ENCODE data around the gene TNMD. TPM values are rescaled to one million over a fixed set of nuclear protein-coding genes. Genes with fewer than 3 reads are reported as not detected.

TNMD gene
- total RNA-seq, 1 donor from 2014 or later, result not detected

- DNase-seq, result peak; percentile 24
These were observed 60.4 kb downstream of the TNMD start for GRCh38 chrX:100645106-100645505.

DNA sequence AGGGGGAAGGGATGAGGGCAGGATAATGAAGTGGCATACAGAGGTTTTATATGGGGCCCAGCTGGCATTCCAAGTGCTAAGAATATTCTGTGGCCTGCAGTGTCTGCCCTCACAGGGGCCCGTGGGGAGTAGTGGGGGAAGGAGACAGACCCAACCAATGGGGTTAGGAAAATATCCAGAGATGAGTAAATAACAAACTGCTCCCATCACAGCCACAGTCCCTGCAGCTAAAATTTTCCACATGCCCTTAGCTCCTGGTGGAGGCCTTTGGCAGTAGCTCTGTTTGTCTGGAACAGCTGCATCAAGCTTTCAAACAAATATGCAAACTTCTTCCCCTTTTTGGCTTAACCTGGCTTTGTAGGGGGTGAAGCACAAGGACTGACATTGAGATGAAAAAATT, 62.4 kb downstream of the TNMD start:
- DNase-seq, result no peak

- DNase-seq, result no peak
These were observed 63.0 kb downstream of the TNMD start for GRCh38 chrX:100647739-100648138.

- DNase-seq, result peak; percentile 63
These were observed 64.0 kb downstream of the TNMD start for GRCh38 chrX:100648458-100649417.

Other genes starting within 250 kb of the TNMD start
- 0.60 and 0.68 TPM in 2 replicates for gene PCDH19, start 174.7 kb upstream of the TNMD start, total RNA-seq
- 56.4 and 79.0 TPM in 2 replicates for gene TSPAN6, start 51.9 kb downstream of the TNMD start, total RNA-seq
- gene SRPX2, start 59.3 kb downstream of the TNMD start, total RNA-seq, result 21.8 and 22.0 TPM in 2 replicates
- 31.7 and 52.4 TPM in 2 replicates for gene SYTL4, start 147.2 kb downstream of the TNMD start, total RNA-seq
- 17.5 and 26.0 TPM in 2 replicates for gene CSTF2, start 235.5 kb downstream of the TNMD start, total RNA-seq

Data from dermis blood vessel endothelial cell (primary cell).